GM19468 (cell line): Measurements from ENCODE around the gene STK38.

Source experiments
- ATAC-seq: cut with Tn5 transposase; IDR thresholded peaks from one replicate; pipeline ENCODE4 v1.9.1; 2021; ENCODE audit warnings: mild to moderate bottlenecking, moderate library complexity, moderate number of reproducible peaks; ENCODE audit not compliant: unreplicated experiment; ENCODE audit errors: extremely low read depth

The STK38 gene

DNA sequence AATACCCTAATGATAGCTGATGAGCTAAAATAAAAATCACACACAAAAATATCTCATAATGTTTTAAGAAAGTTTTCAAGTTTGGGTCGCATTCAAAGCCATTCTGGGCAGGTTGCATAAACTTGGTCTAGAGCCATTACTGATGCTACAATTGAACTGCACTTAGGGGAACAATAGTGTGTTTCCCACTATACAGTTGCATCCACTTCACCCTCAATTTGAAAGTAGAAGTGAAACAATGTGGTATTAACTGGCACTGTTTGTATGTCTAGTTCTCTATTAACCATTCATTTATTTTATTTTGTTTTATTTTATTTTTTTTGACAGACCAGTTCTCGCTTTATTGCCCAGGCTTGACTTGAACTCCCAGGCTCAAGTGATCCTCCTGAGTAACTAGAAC is 23.0 kb upstream of the STK38 start:
- ATAC-seq: no peak

DNA sequence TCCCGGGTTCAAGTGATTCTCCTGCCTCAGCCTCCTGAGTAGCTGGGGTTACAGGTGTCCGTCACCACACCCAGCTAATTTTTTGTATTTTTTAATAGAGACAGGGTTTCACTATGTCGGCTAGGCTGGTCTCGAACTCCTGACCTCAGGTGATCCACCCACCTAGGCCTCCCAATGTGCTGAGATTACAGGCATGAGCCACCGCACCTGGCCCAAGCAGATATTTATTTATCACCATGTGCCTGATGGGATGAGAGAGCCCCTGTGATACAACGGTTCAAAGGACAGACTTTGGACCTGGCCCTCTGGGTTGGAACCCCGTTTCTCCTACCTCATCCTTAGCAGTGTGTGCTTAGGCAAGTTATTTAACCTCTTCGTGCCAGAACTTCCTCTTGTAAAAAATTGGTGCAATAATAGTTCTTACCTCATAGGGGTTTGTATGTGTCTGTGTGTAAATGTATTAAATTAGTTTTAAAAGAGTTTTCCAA is 19.2 kb upstream of the STK38 start:
- no peak for ATAC-seq

GRCh38 chr6:36563928-36564284 is 16.6 kb upstream of the STK38 start:
- no peak for ATAC-seq

- no peak for ATAC-seq
Observed at GRCh38 chr6:36563237-36563927, 16.1 kb upstream of the STK38 start.

DNA sequence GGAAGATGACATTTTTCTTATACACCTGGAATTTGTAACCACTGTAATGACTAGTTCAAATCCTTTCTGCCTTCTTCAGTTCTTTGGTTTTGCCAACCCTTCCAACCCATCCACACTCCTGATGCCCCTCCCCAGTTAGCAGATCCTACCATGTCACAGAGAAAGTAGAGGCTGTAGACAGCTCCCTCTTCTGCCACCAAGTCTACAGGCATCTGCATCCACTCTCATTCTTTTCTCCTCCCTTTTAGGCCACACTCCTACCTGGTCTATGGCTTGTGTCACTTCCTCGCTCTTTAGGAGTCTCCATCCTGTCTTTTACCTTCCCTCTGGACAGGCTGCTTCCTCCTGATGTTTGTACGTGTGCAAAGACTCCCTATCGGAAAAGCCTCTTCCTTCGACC is 13.5 kb upstream of the STK38 start:
- no peak for ATAC-seq

DNA sequence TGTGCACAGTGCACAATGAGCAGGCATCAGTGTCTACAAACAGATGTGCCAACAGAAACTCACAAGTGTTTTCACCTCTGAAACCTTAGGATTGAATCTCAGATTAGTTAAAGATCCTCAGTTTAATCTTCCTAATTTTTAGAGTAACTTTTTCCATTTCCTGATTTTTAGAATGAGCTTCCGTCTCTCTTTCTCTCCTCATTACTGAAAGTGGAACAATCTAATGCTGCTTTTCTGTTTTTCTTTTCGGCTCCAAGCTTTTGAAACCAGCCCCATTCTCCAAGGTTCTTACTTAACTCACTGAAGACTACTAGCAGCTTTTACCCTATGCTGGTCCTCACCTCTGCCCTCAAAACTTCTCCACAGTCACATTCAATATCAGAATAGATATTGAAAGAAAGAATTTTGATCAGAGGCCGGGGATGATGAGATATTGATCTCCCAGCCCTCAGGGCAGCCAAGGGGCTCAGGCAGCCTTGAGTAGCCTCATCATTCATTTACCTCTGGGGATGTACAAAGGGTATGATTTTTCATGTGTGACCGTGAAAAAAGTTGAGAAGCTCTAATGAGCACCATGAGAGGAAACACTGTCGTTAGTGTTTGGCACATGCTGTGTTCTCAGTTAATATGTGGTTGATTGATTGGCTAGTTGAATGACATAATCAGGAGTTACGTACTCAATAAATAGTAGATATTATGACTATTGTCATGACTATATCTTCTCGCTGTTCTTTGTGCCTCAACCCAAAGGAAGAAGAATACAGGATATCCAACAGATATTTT is 11.9 kb upstream of the STK38 start:
- ATAC-seq: no peak

DNA sequence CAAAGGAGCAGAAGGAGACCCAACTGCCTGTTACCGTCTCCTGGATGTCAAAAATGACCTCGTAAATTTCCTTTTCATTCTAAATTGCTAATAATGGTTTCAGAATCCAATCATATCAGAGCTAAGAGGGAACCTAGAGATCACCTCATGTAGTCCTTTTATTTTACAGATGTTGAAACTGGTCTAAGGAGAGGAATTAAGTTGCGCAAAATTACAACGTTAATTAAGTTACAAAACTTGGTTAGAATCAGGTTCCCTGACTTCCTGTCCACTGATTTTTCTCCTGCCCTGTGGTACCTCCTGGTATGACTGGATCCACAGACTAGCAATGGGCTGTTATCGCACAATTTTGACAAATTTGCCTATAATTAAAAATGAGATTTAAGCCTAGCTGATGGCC is 9.0 kb upstream of the STK38 start:
- no peak for ATAC-seq

GRCh38 chr6:36555750-36556252 is 8.5 kb upstream of the STK38 start:
- no peak for ATAC-seq

DNA sequence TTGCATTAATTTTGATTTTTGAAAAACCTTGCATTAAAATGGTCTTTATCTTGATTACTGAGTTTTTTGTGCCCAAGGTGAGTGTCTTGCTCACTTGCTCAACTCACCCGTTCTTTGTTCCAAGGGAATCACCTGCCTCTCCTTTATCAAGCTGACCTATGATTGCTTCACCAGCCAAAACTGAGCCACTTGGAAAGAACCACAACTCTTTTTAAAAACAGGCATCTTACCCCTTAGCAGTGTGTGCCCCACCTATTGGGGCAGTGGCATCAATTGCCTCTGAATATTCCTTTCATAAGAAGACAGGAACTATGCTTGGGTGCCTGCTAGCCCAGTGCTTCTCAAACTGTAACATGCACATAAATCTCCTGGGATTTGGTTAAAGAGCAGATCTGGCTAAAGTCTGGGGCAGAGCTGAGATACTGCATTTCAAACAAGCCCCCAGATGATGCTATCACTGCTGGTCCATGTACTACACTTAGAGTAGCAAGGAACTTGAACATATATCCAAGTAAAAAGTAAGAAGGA is 3.3 kb upstream of the STK38 start:
- no peak for ATAC-seq

DNA sequence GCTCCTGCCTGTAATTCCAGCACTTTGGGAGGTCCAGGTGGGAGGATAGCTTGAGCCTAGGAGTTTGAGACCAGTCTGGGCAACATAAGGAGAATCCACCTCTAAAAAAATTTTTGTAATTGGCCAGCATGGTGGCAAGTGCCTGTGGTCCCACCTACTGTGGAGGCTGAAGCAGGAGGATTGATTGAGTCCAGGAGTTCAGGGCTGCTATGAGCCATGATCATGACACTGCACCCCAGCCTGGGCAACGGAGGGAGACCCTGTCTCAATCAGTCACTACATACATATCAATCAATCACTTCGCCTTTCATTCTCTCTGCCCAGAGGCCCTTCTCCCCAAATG is 1.1 kb upstream of the STK38 start:
- no peak for ATAC-seq

DNA sequence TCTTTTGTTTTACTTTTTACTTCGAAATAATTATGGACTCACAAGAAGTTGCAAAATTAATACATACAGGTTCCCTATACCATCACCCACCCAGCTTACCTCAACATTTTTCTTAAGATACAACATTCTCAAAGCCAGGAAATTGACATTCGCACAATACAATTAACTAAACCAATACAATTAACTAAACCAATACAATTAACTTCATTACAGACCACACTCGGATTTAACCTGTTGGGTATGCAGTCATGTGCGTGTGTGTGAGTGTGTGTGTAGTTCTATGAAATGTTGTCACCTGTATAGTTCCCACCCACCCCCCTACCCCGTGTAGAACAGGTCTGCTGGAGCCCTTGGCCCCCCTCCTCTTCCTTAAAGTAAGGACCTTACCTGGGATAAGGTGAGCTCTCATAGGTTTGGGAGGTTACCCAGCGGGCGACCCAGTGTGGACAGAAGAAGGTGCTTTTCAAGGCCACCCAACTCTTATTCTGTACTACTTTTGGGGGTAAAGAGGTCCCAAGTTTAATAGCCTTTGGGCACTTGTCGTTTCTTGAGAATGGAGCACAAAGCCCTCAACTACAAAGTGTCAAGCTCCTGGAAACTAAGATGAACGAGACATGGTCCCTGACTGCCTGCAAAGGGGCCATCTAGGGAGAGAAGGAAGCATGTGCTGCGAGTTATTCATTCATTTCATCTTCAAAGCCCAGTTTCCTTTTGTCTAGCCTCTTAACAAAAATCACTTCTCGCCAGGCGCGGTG is 544 bp upstream of the STK38 start:
- no peak for ATAC-seq

- ATAC-seq: no peak
Observed at GRCh38 chr6:36546308-36546919, 865 bp downstream of the STK38 start.

GRCh38 chr6:36545767-36546307 is 1.4 kb downstream of the STK38 start:
- no peak for ATAC-seq

DNA sequence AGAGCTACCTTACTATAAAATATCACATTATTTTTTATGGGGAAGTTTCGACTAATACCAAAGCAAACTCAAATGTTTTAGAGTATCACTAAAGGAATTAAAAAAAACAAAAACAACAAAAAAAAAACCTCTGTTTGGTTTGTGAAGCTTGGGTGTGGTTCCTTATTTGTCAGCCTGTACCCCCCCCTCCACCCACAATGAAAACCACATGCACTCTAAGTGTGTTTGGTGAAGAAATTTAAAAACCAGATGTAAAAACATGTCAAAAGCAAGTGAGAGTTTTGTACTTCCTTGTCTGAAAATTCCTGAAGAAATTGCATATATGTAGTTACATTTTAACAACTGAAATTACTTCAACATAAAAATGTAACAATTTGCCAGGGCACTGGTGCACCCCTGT is 3.1 kb downstream of the STK38 start:
- no peak for ATAC-seq

DNA sequence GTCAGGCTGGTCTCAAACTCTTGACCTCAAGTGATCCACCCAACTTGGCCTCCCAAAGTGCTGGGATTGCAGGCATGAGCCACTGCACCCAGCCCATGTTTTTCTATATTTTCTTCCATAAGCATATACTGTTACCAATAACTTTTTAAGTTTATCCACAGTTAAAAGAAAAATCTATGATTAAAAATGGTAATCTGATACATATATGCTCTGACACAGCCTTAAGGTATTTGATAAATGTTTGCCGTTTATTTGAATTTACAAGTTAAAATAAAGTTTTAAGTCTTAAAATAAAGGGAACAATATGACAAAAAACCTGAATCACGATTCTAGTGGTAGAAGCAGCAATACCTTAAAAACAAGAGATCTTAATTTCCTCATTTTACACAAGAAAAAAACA is 5.2 kb downstream of the STK38 start:
- ATAC-seq: no peak

DNA sequence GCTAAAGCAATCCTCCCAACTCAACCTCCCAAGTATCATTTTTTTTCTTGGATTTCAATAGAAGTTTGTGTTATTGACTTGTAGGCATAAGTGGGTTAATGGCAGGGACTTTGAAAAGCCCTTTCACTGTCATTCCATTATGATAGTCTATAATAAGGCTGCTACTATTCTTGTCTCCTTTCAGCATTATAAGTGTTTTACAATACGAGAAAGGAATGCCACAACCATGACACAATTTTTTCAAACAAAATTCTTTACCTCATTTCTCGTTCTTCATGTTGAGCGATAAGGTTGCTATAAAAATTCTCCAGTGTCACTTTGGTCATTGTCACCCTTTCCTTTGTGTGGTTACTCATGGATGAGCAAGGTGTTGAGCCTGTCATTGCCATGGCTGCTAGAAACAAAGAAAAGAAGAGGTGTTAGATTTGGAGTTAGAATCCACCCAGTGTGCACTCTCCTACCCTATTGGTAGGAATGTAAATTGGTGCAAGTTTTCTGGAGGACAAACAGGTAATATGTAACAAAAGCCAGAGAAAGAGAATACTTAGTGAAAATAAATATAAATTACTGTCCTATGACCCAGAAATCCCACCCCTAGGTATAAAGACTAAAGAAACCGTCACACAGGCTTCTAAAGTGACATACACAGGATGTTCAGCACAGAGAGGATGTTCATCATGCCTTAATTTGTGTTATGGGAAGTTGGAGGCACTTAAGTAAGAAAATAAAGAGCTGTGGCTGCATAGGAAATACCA is 7.3 kb downstream of the STK38 start:
- no peak for ATAC-seq

- no peak for ATAC-seq
Observed at GRCh38 chr6:36536873-36537547, 10.3 kb downstream of the STK38 start.

- no peak for ATAC-seq
Observed at GRCh38 chr6:36533321-36533720, 14.0 kb downstream of the STK38 start.

- no peak for ATAC-seq
Observed at GRCh38 chr6:36526066-36526465, 21.2 kb downstream of the STK38 start.
